GM03348 (cell line): ENCODE data around the gene CCDC136.

Experiments used
- DNase-seq: peaks from one replicate; pipeline ENCODE4 v3.0.0; 2012; ENCODE audit warnings: low spot score

Gene CCDC136

GRCh38 chr7:128791121-128791971 is at the start of gene CCDC136:
TSS of gene CCDC136 (plus strand) at chr7:128791968. CDS start at chr7:128792412, 444 bp downstream.
- DNase-seq, result peak; percentile 96

GRCh38 chr7:128742206-128742605 is 49.6 kb upstream of the CCDC136 start:
- peak; percentile 67 for DNase-seq

GRCh38 chr7:128743112-128743772 is 48.5 kb upstream of the CCDC136 start:
- no peak for DNase-seq

GRCh38 chr7:128744366-128744905 is 47.3 kb upstream of the CCDC136 start:
- DNase-seq, result no peak

DNA sequence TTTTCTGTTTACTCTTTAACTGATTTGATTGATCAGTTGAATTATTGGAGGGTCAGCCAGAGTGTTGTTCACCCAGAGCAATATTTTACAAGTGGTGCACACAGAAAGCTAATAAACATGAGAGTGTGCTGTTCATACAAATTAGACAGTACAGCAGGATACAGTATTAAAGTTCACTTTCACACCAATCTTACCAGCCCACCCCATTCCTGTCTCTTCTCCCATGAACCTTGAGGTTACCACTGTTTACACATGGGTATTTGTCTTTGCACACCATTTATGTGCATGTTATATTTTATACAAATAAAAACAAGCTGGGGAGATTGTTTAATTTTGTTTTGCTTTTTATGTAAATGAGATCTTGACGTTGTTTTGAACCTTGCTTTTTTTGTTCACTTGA is 46.1 kb upstream of the CCDC136 start:
- DNase-seq, result no peak

GRCh38 chr7:128747327-128748079 is 44.3 kb upstream of the CCDC136 start:
- no peak for DNase-seq

DNA sequence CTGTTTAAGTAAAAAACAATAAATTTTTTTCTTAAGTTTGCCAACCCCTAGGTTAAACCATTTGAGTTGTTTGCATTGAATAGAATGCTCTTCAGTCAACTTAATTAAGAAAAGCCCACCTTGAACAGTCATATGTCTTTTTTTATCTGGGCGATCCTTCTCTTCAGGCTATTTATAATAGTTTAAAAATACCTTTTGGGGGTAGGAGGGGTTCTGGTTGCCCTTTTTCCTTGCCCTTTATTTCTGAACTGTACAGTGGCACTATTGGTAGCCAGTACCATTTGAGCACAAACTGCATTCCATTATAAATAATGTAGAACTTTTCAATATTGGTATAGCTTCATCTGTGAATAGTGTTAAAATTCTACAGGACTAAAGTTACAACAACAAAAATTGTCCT is 39.5 kb upstream of the CCDC136 start:
- DNase-seq, result no peak

- DNase-seq, result no peak
Measured at GRCh38 chr7:128755075-128755818, 36.5 kb upstream of the CCDC136 start.

DNA sequence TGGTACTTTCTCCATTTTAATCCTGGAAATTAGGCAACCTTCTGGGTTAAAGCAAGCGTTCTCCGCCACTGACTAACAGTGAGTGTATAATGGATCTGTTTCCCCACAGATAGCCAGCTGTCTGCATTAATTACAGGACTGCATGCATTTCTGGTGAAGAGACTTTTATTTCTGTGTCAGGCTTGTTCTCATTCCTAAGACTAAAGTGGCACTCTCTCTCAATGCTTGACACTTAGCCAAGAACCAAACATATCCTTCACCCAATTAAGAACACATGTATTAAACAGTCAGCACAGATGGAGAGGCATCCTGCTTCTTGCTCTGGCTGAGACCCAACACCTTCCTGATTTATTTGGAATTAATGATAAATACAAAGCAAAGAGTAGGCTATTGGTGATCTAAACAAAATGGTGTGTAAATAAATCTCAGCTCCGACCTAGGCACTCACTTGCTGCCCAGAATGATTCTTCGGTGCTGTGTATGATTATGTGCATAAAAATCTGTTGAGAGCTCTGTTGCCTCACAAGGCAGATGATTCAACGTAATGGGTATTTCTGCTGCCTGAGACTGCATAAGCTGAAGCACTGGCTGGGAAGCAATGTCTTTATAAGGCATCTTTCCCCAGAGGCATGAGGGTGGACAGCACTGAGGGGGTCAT is 35.8 kb upstream of the CCDC136 start:
- peak; percentile 83 for DNase-seq

DNA sequence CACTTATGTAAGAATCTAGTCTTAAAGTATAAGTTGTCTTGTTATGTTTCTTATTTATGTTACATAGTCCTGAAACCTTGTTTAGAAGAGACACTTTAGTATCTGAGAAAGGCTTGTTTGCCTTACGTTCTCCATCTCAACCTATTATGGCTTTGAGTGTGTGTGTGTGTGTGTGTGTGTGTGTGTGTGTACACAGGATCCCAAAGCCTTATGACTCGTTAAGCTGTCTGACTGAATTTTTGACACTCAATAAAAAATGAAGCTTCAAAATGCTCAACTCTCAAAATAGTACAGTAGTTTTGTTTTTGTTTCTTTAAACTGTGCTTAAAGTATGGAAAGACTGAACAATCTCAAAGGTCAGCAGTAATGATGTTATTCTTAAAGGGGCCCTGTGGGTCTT is 34.6 kb upstream of the CCDC136 start:
- no peak for DNase-seq

- no peak for DNase-seq
Measured at GRCh38 chr7:128758553-128758952, 33.2 kb upstream of the CCDC136 start.

- no peak for DNase-seq
Measured at GRCh38 chr7:128759242-128759641, 32.5 kb upstream of the CCDC136 start.

GRCh38 chr7:128763541-128763940 is 28.2 kb upstream of the CCDC136 start:
- DNase-seq, result no peak

- DNase-seq, result no peak
Measured at GRCh38 chr7:128767475-128768110, 24.2 kb upstream of the CCDC136 start.

DNA sequence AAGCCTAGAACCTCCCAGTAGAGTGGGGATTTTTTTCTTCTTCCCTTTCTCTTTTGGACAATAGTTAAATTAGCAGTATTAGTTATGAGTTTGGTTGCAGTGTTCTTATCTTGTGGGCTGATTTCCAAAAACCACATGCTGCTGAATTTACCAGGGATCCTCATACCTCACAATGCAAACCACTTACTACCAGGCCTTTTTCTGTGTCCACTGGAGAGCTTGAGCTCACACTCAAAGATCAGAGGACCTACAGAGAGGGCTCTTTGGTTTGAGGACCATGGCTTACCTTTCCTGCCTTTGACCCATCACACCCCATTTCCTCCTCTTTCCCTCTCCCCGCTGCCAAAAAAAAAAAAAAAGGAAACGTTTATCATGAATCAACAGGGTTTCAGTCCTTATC is 21.5 kb upstream of the CCDC136 start:
- DNase-seq, result no peak

- no peak for DNase-seq
Measured at GRCh38 chr7:128773604-128774003, 18.2 kb upstream of the CCDC136 start.

DNA sequence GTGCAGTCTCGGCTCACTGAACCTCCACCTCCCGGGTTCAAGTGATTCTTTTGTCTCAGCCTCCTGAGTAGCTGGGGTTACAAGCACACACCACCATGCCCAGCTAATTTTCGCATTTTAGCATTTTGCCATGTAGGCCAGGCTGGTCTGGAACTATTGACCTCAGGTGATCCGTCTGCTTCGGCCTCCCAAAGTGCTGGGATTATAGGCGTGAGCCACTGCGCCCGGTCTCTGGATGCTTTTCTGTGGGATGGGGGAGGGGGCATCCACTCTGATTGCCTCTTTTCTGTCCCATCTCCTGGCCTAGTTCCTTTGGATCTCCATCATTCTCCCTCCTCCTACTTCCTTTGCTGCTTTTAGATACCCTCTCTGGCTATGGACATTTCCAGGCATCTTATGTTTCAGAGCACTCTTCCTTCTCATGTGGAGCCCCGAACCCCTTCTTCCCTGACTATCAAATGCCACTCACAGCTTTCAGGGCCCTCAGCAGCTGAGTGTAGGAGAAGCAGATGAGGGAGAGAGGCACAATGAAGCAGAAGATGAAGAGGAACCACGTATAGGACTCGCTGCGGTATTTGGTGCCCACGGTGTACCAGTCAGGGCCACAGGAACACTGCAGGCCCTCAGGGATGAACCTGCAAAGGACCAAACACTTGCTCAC is 17.6 kb upstream of the CCDC136 start:
- DNase-seq, result no peak

DNA sequence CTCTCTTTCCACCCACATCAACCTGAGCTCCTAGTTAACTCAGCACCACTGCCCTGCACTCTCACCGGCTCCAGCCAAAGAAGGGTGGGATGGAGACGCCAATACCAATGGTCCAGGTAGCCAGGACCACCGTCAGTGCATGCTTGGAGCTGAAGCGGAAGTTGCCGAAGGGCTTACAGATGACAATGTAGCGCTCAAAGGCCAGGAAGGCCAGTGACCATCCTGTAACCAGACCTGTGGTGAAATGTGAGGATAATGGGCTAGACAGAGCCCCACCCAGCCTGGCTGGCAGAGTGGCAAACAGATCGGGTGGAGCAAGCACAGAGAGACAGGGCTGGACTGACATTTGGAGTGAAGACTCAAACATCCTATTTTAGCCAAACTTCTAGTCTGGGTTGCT is 16.8 kb upstream of the CCDC136 start:
- no peak for DNase-seq

DNA sequence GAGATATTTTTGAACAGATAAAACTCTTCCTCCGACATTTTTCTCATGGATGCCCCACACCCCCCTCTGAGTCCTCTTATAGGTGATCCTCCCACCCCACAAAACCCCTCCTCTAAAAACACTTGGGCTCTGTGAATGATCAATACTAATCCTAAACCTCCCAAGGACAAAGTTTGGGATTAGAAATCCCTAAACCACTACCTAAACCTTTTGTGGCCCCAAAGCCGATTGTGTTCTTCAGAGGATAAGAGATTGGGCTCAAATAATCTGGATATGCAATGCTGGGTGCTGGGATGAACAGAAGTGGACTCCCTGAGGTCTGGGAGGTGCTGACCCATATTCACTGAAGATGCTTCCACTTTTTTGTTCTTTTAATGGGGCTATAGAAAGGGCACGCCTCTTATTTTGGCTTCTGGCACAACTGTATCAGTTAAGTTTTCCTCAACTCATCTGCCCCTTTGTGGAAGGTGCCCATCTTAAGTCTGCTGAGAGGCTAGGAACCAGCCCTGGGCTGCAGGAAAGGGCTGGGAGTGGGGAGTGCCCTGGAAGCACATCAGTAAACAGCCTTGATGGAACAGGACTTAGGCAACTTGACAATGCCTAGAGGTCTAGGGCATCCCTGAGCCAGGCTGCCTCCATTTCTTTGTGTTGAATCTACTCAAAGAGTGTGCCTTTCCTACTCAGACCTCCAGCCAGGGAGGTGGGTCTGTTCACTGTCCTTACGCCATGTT is 15.9 kb upstream of the CCDC136 start, which contains the start of gene OPN1SW:
Gene OPN1SW (minus strand): TSS at position 51 of the 731 bp plus-strand sequence. CDS start 13 bp downstream, at position 38.
- no peak for DNase-seq
